Measurements from ENCODE around the gene IER5L.

The IER5L gene

GRCh38 chr9:129128689-129129088 lies 49.4 kb downstream of the IER5L start:
- no peaks in the 10 kb centered on the region for H3K9me3 ChIP-seq
- no peak overlapping the region for H3K4me3 ChIP-seq
- no peaks in the 10 kb centered on the region for H3K4me1 ChIP-seq
- no peaks in the 10 kb centered on the region for H3K27me3 ChIP-seq (ENCODE audit: low read depth)
- DNase-seq (ENCODE audit: low spot score in 2 of 2), result no peak
- in situ Hi-C loops (cut with MboI; ENCODE audit: low sequenced_read_pairs), result no loop called here
- H3K36me3 ChIP-seq (replicated peaks), result peaks cover 13% of the 10 kb centered on the region

- Histone ChIP-seq H3K27me3 (ENCODE audit: low read depth) (no peaks in the 10 kb centered on the region), H3K4me1 (no peaks in the 10 kb centered on the region), H3K36me3 (replicated peaks) (peaks cover 11% of the 10 kb centered on the region), H3K9me3 (no peaks in the 10 kb centered on the region), H3K4me3 (no peak overlapping the region)
- no peak for DNase-seq (ENCODE audit: low spot score in 2 of 2)
- in situ Hi-C loops (cut with MboI; ENCODE audit: low sequenced_read_pairs), result no loop called here
Observed at GRCh38 chr9:129126749-129127618, 51.1 kb downstream of the IER5L start.

All from HAP-1 (cell line).